ENCODE measurements around the gene C17orf67.
A peak's percentile ranks its signal among the peaks of the same experiment; 100 is the strongest.
"Not testable (repeated sequence)": the region's sequence is repeated elsewhere in the genome, so short reads cannot be mapped to it uniquely, and the experiment has no call there.

Gene C17orf67

DNA sequence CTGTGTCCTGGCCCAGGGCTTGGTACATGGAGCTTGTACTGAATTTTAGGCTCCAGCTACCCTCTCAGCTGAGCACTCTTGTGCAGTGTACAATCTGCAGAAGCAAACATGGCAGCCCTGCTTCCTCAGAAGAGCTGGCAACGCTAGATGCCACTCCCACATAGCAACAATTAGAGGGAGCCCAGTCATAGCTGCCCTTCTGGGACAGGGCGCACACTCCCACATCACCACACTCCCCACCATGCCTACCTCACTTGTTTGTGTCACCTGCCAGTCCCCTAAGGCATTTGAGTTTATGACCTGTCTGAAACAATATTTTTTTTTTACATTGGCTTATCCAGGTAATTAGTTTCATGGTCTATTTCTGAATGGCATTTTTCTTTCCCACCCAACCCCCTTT lies 72.3 kb downstream of the C17orf67 start:
- H3K4me3 ChIP-seq (ENCODE audit: low read depth, low read length): no peak overlapping the region
- no peak for DNase-seq (ENCODE audit: low read depth)
- TF ChIP-seq POLR2A (IDR thresholded peaks at IDR 0.05; ENCODE audit: extremely low read depth, insufficient read length): no peak
- TF ChIP-seq, protein P1, sequence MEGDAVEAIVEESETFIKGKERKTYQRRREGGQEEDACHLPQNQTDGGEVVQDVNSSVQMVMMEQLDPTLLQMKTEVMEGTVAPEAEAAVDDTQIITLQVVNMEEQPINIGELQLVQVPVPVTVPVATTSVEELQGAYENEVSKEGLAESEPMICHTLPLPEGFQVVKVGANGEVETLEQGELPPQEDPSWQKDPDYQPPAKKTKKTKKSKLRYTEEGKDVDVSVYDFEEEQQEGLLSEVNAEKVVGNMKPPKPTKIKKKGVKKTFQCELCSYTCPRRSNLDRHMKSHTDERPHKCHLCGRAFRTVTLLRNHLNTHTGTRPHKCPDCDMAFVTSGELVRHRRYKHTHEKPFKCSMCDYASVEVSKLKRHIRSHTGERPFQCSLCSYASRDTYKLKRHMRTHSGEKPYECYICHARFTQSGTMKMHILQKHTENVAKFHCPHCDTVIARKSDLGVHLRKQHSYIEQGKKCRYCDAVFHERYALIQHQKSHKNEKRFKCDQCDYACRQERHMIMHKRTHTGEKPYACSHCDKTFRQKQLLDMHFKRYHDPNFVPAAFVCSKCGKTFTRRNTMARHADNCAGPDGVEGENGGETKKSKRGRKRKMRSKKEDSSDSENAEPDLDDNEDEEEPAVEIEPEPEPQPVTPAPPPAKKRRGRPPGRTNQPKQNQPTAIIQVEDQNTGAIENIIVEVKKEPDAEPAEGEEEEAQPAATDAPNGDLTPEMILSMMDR (IDR thresholded peaks at IDR 0.05; ENCODE audit: low read depth, low read length): no peak

DNA sequence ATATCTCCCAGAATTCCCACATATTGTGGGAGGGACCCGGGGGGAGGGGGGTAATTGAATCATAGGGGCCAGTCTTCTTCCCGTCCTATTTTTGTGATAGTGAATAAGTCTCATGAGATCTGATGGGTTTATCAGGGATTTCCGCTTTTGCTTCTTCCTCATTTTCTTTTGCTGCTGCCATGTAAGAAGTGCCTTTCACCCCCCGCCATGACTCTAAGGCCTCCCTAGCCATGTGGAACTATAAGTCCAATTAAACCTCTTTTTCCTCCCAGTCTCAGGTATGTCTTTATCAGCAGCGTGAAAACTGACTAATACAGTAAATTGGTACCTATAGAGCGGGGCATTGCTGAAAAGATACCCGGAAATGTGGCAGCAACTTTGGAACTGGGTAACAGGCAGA lies 76.1 kb downstream of the C17orf67 start:
- DNase-seq (ENCODE audit: low read depth); H3K4me3 ChIP-seq (ENCODE audit: low read depth, low read length): not testable (repeated sequence)

DNA sequence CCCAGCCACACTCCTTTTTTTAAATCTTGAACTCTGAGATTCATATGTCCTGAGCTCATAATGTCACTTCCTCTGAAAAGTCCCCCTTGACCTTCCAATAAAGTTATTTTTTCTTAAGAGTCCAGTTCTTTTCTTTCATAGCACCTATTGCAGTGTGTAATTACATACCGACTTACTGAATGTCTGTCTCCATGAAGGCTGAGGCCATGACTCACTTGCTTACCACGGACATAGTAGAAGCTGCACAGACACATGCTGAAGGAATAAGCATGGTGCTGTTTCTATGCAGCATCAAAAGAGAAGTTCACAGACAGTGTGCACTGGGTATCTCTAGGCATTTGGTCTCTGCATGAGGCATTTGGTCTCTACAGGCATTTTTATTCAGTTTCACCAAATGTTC lies 77.2 kb downstream of the C17orf67 start:
- H3K4me3 ChIP-seq (ENCODE audit: low read depth, low read length): no peak overlapping the region
- TF ChIP-seq, protein P2, sequence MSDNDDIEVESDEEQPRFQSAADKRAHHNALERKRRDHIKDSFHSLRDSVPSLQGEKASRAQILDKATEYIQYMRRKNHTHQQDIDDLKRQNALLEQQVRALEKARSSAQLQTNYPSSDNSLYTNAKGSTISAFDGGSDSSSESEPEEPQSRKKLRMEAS (IDR thresholded peaks at IDR 0.05; ENCODE audit: low read depth, low read length): no peak
- TF ChIP-seq, protein P1 (IDR thresholded peaks at IDR 0.05; ENCODE audit: low read depth, low read length): no peak
- TF ChIP-seq POLR2A (IDR thresholded peaks at IDR 0.05; ENCODE audit: extremely low read depth, insufficient read length) (no peak), MYC (IDR thresholded peaks at IDR 0.05; ENCODE audit: low read depth, low read length) (no peak)
- DNase-seq (ENCODE audit: low read depth): peak; percentile 56

- DNase-seq (ENCODE audit: low read depth): no peak
- H3K4me3 ChIP-seq (ENCODE audit: low read depth, low read length): no peak overlapping the region
- TF ChIP-seq, protein P2 (IDR thresholded peaks at IDR 0.05; ENCODE audit: low read depth, low read length): no peak
- TF ChIP-seq POLR2A (IDR thresholded peaks at IDR 0.05; ENCODE audit: extremely low read depth, insufficient read length): no peak
- TF ChIP-seq MYC (IDR thresholded peaks at IDR 0.05; ENCODE audit: low read depth, low read length): no peak
Observed at GRCh38 chr17:56755310-56755709, 78.4 kb downstream of the C17orf67 start.

- H3K4me3 ChIP-seq (ENCODE audit: low read depth, low read length): no peak overlapping the region
- DNase-seq (ENCODE audit: low read depth): peak; percentile 68
Observed at GRCh38 chr17:56754523-56755208, 79.1 kb downstream of the C17orf67 start.

DNA sequence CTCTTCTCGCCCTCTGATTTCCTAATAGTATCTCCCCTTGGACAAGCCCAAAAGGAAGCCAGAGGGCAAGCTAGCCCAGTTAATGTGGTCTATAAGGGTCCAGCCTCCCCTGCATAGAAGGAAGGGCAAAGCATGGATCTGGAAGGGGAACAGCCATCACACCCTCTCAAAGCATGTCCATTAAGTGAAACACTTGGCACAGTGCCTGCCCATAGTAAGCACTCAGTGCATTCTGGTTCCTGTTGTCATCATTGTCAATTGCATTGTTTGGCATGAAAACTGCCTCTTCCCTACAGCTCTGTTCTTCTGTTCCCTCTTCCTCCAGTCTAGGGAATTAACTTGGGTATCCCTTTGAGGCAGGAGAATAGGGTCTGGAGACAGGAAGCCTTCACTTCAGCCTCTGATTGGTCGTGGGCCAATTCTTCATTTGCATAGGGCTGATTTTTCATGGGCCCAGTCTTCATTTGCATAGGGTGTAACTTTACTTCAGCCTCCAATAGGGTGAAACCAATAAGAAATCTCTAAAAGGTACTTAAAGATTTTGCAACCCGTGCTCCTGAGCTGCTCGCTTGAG lies 81.4 kb downstream of the C17orf67 start:
- DNase-seq (ENCODE audit: low read depth): peak; percentile 31
- TF ChIP-seq, protein P2 (IDR thresholded peaks at IDR 0.05; ENCODE audit: low read depth, low read length): no peak
- TF ChIP-seq MYC (IDR thresholded peaks at IDR 0.05; ENCODE audit: low read depth, low read length) (no peak), POLR2A (IDR thresholded peaks at IDR 0.05; ENCODE audit: extremely low read depth, insufficient read length) (no peak)
- TF ChIP-seq, protein P1 (IDR thresholded peaks at IDR 0.05; ENCODE audit: low read depth, low read length): no peak
- no peak overlapping the region for H3K4me3 ChIP-seq (ENCODE audit: low read depth, low read length)

More at GRCh38 chr17:56754523-56755208, 79.1 kb downstream of the C17orf67 start:
- TF ChIP-seq MYC (IDR thresholded peaks at IDR 0.05; ENCODE audit: low read depth, low read length) (no peak), POLR2A (IDR thresholded peaks at IDR 0.05; ENCODE audit: extremely low read depth, insufficient read length) (no peak)
- TF ChIP-seq, protein P1 (IDR thresholded peaks at IDR 0.05; ENCODE audit: low read depth, low read length): no peak
- TF ChIP-seq, protein P2 (IDR thresholded peaks at IDR 0.05; ENCODE audit: low read depth, low read length): no peak

Measured in NB4 (cell line).